Activated T-helper 17 cell treated with anti-CD3 and anti-CD28 coated beads, Interleukin-2, amount 50 U/mL, for 72 hours (primary cell): Measurements from ENCODE around the gene LBR. TPM values are rescaled to one million over a fixed set of nuclear protein-coding genes. Genes with fewer than 3 reads are reported as not detected.

Experiments
- ATAC-seq: fragments of 150-1000 bp; cut with Tn5 transposase; replicated peaks from 2 replicates; pipeline ENCODE4 v1.10.0; 2021; ENCODE audit warnings: mild to moderate bottlenecking, moderate library complexity
- H3K27ac Mint-ChIP-seq: one replicate; pipeline ENCODE4 v1.8.0; 2022; ENCODE audit warnings: mixed read lengths
- H3K27me3 Mint-ChIP-seq: one replicate; pipeline ENCODE4 v1.8.0; 2022; ENCODE audit warnings: mixed read lengths
- H3K36me3 Mint-ChIP-seq: one replicate; pipeline ENCODE4 v1.8.0; 2022; ENCODE audit warnings: low read depth, mild to moderate bottlenecking, mixed read lengths
- H3K4me1 Mint-ChIP-seq: one replicate; pipeline ENCODE4 v1.8.0; 2022; ENCODE audit warnings: mixed read lengths
- H3K4me3 Mint-ChIP-seq: one replicate; pipeline ENCODE4 v1.8.0; 2022; ENCODE audit warnings: mild to moderate bottlenecking, mixed read lengths
- H3K9me3 Mint-ChIP-seq: one replicate; pipeline ENCODE4 v1.8.0; 2022; ENCODE audit warnings: mixed read lengths
- total RNA-seq, 2 donors: library from RNA; stranded (reverse); gene quantifications; one replicate each; pipeline ENCODE4 v1.2.3, GENCODE V29; 2022

Gene LBR
- total RNA-seq, 2 donors from 2014 or later: 123 to 184 TPM

- Mint-ChIP-seq H3K27me3 (no peaks in the 10 kb centered on the region), H3K4me1 (peaks cover 30% of the 10 kb centered on the region), H3K27ac (peak overlapping the region; percentile 97), H3K36me3 (no peaks in the 10 kb centered on the region), H3K4me3 (peak overlapping the region; percentile 88), H3K9me3 (no peaks in the 10 kb centered on the region)
- peak; percentile 44 for ATAC-seq
These were observed 40.6 kb upstream of the LBR start for GRCh38 chr1:225468270-225469020.

GRCh38 chr1:225467193-225468020 lies 39.6 kb upstream of the LBR start:
- Mint-ChIP-seq H3K27me3 (no peaks in the 10 kb centered on the region), H3K27ac (peak overlapping the region; percentile 97), H3K4me3 (peak overlapping the region; percentile 88), H3K9me3 (no peaks in the 10 kb centered on the region), H3K36me3 (no peaks in the 10 kb centered on the region), H3K4me1 (peaks cover 33% of the 10 kb centered on the region)
- peak; percentile 96 for ATAC-seq

GRCh38 chr1:225466848-225467192 lies 39.0 kb upstream of the LBR start:
- Mint-ChIP-seq H3K27me3 (no peaks in the 10 kb centered on the region), H3K4me3 (peak overlapping the region; percentile 88), H3K27ac (peak overlapping the region; percentile 97), H3K9me3 (no peaks in the 10 kb centered on the region), H3K4me1 (peaks cover 33% of the 10 kb centered on the region), H3K36me3 (no peaks in the 10 kb centered on the region)
- ATAC-seq: no peak

GRCh38 chr1:225465793-225466517 lies 38.1 kb upstream of the LBR start:
- Mint-ChIP-seq H3K36me3 (no peaks in the 10 kb centered on the region), H3K4me1 (peaks cover 30% of the 10 kb centered on the region), H3K4me3 (peak overlapping the region; percentile 88), H3K27me3 (no peaks in the 10 kb centered on the region), H3K9me3 (no peaks in the 10 kb centered on the region), H3K27ac (peak overlapping the region; percentile 97)
- no peak for ATAC-seq

GRCh38 chr1:225464851-225465792 lies 37.3 kb upstream of the LBR start:
- peak overlapping the region; percentile 97 for H3K27ac Mint-ChIP-seq
- peak overlapping the region; percentile 88 for H3K4me3 Mint-ChIP-seq
- no peaks in the 10 kb centered on the region for H3K27me3 Mint-ChIP-seq
- no peaks in the 10 kb centered on the region for H3K36me3 Mint-ChIP-seq
- no peaks in the 10 kb centered on the region for H3K9me3 Mint-ChIP-seq
- H3K4me1 Mint-ChIP-seq: peaks cover 35% of the 10 kb centered on the region
- no peak for ATAC-seq

GRCh38 chr1:225462714-225463574 lies 35.1 kb upstream of the LBR start:
- ATAC-seq: no peak
- no peaks in the 10 kb centered on the region for H3K9me3 Mint-ChIP-seq
- no peaks in the 10 kb centered on the region for H3K36me3 Mint-ChIP-seq
- peak overlapping the region; percentile 58 for H3K27ac Mint-ChIP-seq
- peaks cover 34% of the 10 kb centered on the region for H3K4me1 Mint-ChIP-seq
- H3K4me3 Mint-ChIP-seq: peak overlapping the region; percentile 7
- no peaks in the 10 kb centered on the region for H3K27me3 Mint-ChIP-seq

- peak overlapping the region; percentile 58 for H3K27ac Mint-ChIP-seq
- H3K4me1 Mint-ChIP-seq: peaks cover 34% of the 10 kb centered on the region
- H3K9me3 Mint-ChIP-seq: no peaks in the 10 kb centered on the region
- no peak overlapping the region for H3K4me3 Mint-ChIP-seq
- no peaks in the 10 kb centered on the region for H3K36me3 Mint-ChIP-seq
- no peak for ATAC-seq
- H3K27me3 Mint-ChIP-seq: no peaks in the 10 kb centered on the region
These were observed 34.5 kb upstream of the LBR start for GRCh38 chr1:225462429-225462713.

- Mint-ChIP-seq H3K9me3 (no peaks in the 10 kb centered on the region), H3K4me3 (no peak overlapping the region), H3K36me3 (no peaks in the 10 kb centered on the region), H3K27me3 (no peaks in the 10 kb centered on the region), H3K4me1 (peaks cover 32% of the 10 kb centered on the region), H3K27ac (no peak overlapping the region)
- ATAC-seq: no peak
These were observed 33.9 kb upstream of the LBR start for GRCh38 chr1:225461533-225462428.

GRCh38 chr1:225460737-225461532 lies 33.1 kb upstream of the LBR start:
- ATAC-seq: peak; percentile 90
- H3K4me3 Mint-ChIP-seq: peak overlapping the region; percentile 45
- H3K4me1 Mint-ChIP-seq: peaks cover 29% of the 10 kb centered on the region
- H3K36me3 Mint-ChIP-seq: no peaks in the 10 kb centered on the region
- no peaks in the 10 kb centered on the region for H3K27me3 Mint-ChIP-seq
- no peaks in the 10 kb centered on the region for H3K9me3 Mint-ChIP-seq
- peak overlapping the region; percentile 79 for H3K27ac Mint-ChIP-seq

- H3K4me3 Mint-ChIP-seq: peak overlapping the region; percentile 45
- H3K36me3 Mint-ChIP-seq: no peaks in the 10 kb centered on the region
- peak overlapping the region; percentile 79 for H3K27ac Mint-ChIP-seq
- H3K27me3 Mint-ChIP-seq: no peaks in the 10 kb centered on the region
- peak; percentile 33 for ATAC-seq
- H3K9me3 Mint-ChIP-seq: no peaks in the 10 kb centered on the region
- peaks cover 27% of the 10 kb centered on the region for H3K4me1 Mint-ChIP-seq
These were observed 32.3 kb upstream of the LBR start for GRCh38 chr1:225460021-225460736.

- H3K9me3 Mint-ChIP-seq: no peaks in the 10 kb centered on the region
- H3K27ac Mint-ChIP-seq: no peak overlapping the region
- no peak for ATAC-seq
- H3K36me3 Mint-ChIP-seq: no peaks in the 10 kb centered on the region
- H3K4me1 Mint-ChIP-seq: peaks cover 41% of the 10 kb centered on the region
- H3K4me3 Mint-ChIP-seq: no peak overlapping the region
- H3K27me3 Mint-ChIP-seq: no peaks in the 10 kb centered on the region
These were observed 30.4 kb upstream of the LBR start for GRCh38 chr1:225458222-225458631.
